HG02981 (cell line): Measurements from ENCODE around the gene CCDC148.
"Not testable (repeated sequence)": the region's sequence is repeated elsewhere in the genome, so short reads cannot be mapped to it uniquely, and the experiment has no call there.

Experiments
- ATAC-seq: cut with Tn5 transposase; IDR thresholded peaks from one replicate; pipeline ENCODE4 v1.9.1; 2021; ENCODE audit warnings: mild to moderate bottlenecking, moderate library complexity; ENCODE audit not compliant: unreplicated experiment

The CCDC148 gene

DNA sequence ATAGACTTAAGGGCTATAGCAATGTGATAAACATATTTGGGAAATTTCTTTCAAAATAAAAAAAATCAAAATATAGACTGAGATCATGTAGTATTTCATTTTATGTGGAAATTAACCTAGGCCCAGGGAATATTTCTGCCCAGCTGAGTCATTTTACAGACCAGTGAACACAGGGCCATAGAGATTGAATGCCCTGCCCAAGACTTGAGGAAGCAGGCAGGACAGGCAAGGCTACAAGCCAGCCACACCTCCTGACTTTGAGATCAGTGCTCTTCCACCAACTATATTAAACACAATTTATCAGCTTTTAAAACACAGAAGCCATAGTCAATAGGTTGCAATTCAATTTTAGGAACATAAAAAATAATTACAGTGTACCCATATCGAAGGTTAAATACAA, 12.9 kb downstream of the CCDC148 start:
- ATAC-seq = no peak

DNA sequence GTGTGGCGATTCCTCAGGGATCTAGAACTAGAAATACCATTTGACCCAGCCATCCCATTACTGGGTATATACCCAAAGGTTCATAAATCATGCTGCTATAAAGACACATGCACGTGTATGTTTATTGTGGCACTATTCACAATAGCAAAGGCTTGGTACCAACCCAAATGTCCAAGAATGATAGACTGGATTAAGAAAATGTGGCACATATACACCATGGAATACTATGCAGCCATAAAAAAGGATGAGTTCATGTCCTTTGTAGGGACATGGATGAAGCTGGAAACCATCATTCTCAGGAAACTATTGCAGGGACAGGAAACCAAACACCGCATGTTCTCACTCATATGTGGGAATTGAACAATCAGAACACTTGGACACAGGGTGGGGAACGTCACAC, 17.5 kb downstream of the CCDC148 start:
- ATAC-seq = not testable (repeated sequence)

DNA sequence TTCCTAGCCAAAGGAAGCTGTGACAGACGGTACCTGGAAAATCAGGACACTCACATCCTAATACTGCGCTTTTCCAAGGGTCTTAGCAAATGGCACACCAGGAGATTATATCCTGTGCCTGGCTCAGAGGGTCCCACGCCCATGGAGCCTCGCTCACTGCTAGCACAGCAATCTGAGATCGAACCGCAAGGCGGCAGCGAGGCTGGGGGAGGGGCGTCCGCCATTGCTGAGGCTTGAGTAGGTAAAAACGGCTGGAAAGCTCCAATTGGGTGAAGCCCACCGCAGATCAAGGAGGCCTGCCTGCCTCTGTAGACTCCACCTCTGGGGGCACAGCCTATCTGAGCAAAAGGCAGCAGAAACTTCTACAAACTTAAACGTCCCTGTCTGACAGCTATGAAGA, 22.8 kb downstream of the CCDC148 start:
- ATAC-seq = not testable (repeated sequence)

DNA sequence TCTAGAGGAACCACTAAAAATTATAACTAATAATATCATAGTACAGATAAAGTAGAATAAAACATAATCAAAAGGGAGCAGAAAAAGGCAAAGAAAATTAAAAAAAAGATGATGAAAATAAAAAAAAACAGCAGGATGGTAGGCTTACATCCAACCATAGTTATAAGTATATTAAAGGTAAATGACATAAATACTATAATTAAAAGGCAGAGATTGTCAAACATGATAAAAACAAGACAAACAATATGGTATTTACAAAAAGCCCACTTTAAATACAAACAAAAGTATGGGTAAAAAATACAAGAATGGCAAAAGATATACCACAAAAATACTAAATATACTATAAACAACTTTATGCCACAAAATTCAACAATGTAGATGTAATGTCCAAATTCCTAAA, 24.4 kb downstream of the CCDC148 start:
- no peak for ATAC-seq

DNA sequence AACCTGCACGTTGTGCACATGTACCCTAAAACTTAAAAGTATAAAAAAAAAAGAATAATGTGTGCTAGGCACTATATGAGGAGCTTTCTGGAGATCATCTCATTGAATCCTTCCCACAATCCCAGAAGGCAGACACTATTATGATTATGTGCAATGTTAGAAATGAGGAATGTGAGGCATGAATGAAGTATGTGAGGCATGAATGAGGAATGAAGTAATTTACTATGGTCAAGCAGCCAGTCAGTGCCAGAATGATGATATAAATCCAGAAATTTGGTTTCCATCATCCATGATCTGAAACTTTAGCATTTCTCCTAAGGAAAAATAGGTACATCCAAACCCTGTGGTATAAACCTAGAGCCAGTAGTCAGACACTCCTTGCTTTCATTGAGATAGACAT, 42.0 kb downstream of the CCDC148 start:
- no peak for ATAC-seq

DNA sequence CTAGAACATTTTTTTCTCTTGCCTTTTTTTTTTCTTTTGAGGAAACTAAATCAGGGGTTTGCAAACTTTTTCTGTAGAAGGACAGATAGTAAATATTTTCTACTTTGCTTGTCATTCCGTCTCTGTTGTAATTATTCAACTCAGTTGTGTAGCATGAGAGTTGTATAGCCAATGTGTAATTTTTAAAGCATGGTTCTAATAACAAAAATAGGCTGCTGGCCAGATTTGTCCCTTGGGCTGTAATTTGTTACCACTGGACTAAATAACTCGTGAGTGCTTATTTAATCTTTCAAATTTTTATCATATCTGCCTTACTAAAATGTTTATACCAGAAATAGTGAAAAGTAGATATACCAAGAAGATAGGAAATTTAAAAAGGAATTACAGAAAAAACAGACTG, 43.0 kb downstream of the CCDC148 start:
- ATAC-seq = no peak

DNA sequence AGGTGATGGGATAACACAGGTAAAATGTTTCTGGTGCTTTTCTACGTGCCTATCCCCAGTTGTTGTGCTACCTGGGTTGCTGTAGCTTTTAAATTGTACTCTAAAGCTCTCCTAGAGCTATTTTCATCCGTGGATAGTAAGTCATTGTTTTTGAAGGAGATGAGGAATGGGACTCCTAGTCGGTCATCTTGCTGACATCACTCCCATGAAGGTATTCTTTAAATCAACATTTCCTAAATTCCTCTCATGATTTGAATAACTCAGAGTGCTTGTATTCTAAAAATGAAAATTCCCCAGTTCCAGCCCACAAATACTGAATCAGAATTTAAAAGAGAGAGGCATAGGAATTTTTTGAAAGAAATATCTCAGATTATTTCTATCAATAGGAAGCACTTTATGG, 44.3 kb downstream of the CCDC148 start:
- no peak for ATAC-seq

DNA sequence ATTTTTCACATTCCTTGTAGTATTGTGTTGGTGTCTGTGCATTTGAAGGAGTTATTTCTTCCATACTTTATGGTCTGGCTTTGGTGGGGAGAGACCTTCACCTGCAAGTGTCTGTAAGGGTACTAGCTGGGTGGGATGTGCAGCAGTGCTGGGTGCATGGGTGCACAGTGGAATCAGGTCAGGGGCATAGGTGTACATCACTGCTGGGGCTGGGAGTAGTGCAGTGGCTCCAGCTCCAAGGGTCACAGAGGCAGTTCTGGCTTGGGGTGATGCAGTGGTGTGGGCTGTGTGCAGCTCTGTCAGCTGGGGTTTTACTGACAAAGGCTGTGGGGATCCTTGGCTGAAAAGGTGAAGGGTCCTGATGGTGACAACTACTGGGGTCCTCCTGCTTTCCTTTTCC, 44.8 kb downstream of the CCDC148 start:
- ATAC-seq = no peak

DNA sequence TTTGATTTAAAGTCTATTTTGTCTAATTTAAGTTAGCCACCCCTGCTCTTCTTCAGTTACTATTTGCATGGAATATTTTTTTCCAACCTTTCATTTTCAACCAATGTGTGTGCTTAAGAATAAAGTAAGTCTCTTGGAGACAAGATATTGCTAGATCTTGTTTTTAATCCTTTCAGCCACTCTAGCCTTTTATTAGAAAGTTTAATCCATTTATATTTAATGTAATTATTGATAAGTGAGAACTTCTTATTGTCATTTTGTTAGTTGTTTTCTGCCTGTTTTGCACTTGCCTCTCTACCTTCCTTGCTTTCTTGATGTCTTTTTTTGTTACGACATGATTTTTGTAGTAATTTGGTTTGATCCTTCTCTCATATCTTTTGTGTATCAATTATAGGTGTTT, 46.4 kb downstream of the CCDC148 start:
- ATAC-seq = no peak

DNA sequence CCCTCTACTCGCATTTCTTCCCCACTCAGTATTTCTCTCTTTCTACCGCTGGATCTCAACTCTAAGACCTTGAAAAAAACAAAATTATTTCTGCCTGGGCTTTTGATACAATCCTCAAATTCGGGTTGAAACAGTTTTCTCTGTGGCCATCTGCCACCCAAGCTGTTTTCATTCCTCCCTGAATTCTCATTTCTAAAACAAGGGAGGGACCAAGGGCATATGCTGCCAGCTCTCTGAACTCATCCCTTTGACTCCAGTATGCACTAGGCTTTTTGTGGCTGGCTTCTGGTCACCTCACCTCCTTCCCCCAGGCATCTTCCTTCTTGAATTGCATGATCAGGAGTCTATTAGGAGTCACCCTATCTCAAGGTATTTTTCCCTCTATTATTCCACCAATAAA, 49.5 kb downstream of the CCDC148 start:
- ATAC-seq = no peak

DNA sequence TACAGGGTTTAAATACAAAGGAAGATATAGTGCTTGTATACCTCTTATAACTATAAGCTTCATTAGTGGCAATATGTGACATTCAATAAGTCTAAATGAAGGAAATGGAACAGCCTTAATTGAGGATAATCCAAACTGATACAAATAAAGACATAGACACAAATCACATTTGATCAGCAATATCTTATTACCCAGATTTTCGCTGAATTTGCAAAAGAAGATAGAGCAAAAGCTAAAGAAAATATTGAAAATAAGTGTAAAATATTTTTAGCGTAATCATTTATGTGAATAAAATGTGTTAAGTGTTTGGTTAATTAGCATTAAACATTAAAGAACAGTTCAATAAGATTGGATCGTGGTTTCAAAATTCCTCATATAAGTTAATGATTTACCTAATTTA, 51.2 kb downstream of the CCDC148 start:
- ATAC-seq = no peak

DNA sequence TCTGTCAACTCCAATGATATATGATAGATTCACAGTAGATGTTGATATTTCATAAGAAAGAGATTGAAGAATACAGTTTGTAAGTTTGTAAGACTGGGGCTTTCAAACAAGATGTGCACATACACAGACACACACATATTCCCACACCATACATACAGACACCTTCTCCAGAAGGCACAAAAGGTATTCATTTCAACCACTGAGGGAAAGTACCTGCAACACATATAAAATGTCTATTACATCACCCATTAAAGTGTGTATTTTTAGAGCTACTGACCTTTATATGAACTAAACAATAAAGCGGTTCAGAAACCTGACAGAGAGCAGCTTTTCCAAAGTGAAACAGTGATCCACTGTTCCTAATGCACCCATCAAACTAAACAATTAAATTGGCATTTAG, 53.3 kb downstream of the CCDC148 start:
- ATAC-seq = no peak

DNA sequence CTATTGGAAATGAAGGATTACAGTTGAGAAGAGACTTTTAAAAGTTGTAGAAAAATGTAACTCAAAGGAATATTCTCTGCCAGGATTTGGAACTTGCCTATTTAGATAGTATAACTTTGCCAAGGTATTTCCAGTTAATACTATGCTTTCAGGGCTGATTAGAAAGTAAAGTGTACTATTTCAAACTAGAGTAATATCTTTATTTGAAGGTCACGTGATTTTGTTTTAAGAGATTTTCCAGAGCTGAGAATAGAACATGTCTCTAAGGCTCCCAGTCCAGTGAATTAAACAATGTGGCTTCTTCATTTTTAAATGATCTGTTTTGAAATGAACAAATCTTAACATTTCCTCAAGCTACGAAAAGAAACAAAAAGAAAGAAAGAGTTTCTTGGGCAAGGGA, 53.9 kb downstream of the CCDC148 start:
- no peak for ATAC-seq

DNA sequence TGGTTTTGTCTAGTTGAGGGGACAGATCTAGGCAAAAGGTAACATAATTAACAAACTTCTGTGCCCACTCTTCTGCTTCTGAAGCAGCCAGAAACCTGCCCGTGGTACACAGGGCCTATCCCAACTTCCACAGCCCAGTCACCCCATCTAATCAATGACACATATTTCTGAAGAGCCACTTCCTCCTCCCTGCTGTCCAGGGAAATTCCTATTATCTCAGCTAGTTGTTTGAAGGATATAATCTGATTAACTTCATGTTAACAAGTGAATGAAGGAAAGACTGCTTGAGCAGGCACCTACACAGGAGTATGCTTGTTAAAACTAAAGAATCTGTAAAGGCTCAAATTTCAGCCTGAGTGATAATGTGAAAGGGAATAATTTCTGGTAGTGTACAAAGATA, 61.4 kb downstream of the CCDC148 start:
- no peak for ATAC-seq

DNA sequence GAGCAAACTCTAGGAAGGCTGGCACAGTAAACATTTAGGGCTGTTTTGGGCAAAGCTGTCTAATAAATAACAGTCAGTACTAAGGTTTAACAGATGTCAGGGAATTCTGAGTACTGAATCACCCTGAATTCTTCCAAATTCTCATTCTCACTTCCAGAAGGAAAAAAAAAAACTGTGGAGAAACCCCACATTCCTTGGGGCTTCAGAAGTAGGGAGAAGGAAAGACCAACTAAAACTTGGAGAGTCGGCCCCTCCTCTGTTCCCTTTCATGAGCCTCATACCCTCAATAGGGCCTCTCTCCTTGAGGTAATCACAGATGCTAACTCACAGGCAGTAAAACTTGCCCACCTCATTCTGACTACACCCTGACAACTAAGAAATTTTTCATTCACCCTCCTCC, 62.1 kb downstream of the CCDC148 start:
- no peak for ATAC-seq

DNA sequence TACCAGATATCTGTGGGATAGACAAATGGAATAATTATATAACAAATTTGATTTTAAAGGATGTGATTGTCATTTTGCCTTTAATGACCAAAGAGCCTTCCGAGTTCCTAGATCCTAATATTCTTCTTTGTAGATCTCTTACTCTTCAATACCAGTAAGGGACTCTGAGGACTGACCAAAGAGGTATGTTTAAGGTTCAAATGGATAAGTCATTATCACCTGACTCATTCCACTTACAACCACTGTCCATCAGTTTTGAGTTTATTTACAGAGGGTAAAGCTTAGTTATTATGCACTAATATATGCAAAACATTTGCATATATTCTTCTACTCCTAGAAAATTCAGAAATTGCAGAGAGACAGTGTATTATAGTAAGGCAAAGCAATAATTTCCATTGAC, 62.7 kb downstream of the CCDC148 start:
- ATAC-seq = no peak

DNA sequence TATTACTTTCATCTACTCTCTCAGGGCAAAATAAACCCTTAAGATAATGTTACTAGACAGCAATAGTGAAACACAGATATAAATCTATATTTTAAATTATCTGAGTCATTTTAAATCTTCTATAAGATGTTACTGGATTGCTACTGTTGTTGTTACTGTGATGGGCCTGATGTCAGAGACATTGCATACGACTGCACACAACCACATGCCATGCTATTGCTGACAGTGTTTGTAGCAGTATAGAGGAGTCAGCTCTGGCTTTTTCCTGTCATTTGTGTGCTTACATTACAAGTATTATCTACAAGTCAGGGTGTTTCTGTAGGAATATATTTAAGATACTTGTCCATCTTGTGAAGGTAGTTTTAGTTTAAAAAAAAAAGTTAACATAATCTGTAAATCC, 63.9 kb downstream of the CCDC148 start:
- no peak for ATAC-seq

DNA sequence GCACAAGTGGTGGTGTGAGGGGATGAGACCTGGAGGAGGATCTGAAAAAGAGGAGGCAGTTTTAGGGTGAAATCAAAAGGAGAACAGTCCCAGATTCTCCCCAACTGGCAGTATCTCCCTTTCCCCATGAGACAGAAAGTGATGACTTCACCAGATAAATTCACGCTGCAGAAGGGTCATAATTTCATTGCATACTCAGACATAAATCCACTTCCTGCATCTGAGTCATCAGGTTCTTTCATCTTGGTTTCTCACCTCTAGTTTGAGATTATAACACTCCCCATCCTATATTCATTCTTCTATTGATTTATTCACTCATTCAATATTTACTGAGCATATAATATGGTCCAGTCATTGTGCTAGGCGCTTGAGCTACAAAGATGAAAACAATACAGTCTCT, 64.7 kb downstream of the CCDC148 start:
- ATAC-seq = no peak

DNA sequence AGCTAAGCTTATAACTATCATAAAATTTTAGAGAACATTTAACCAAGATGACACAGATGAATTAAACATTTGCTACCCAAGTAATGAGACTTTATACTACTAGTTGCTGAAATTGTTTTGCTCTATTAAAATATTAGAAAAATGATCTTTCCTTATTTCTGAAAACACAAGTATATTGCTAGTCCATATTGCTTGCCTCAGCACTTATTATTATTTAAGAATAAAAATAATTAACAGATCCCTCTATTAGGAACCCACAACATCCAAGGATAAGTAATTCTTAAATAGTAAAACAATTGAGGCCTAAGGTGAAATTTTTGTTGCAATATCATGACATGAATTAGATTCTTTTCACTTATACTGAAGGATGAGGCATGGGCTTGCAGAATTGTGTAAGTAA, 65.2 kb downstream of the CCDC148 start:
- ATAC-seq = no peak

DNA sequence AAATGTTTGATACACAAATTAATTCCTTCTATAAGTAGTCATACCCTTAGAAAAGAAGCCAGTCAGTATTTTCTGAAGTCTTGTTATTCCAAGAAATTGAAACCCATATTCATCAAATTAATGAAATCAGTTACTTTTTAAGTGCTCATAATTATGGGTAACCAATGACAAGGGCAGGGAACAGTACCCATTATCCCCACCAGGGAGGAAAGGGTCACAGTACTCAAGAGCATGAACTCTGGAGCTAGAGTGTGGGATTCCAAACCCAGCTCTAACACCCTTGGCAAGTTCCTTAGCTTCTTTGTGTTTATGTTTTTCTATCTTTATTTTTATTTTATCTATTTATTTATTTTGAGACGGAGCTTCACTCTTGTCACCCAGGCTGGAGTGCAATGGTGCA, 68.4 kb downstream of the CCDC148 start:
- no peak for ATAC-seq

DNA sequence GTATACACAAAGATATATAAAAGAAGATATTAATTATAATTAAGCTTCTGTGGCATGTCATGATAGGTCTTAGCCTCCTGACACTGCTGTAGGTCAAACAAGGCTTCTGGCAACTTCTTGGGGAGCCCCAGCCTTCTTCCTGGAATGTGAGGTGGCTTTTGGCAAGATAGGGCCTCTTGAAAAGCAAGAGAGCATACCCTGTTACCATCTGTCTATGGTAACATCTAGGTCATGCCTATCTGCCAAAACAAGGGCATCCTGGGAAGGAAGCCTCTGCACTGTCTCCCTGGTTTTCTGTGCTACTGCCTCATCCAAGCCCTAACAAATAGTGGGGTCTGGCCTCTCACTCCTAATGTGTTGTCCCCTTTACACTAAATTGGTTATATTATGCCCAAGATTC, 70.9 kb downstream of the CCDC148 start:
- no peak for ATAC-seq

DNA sequence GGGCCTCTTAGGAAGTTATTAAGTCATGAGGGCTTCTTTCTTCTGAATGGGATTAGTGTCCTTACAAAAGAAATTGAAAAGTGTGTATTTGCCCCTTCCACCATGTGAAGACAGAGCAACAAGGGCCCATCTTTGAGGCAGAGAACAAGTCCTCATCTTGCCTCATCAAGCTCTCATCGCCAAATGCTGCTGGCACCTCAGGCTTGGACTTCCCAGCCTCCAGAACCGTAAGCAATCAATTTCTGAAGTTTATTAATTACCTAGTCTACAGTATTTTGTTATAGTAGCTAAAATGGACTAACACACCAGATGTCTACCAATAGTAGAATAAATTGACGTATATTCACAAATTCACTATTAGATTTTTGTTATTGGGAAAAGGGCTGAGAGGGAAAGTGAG, 74.6 kb downstream of the CCDC148 start:
- ATAC-seq = no peak

DNA sequence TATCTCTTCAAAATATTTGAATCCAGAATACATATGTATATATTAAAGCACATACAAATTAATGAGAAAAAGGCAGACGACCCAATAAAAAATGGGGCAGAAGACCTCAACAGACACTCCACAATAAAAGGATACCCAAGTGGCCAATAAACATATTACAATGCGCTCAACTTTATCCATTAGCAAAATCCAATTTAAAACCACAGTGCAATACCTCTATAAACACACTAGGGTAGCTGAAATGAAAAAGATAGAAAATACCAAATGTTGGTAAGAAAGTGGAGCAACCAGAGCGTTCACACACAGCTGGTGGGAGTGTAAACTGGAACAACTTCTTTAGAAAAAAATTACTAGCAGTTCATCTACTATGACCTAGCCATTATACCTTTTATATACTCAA, 75.3 kb downstream of the CCDC148 start:
- no peak for ATAC-seq

DNA sequence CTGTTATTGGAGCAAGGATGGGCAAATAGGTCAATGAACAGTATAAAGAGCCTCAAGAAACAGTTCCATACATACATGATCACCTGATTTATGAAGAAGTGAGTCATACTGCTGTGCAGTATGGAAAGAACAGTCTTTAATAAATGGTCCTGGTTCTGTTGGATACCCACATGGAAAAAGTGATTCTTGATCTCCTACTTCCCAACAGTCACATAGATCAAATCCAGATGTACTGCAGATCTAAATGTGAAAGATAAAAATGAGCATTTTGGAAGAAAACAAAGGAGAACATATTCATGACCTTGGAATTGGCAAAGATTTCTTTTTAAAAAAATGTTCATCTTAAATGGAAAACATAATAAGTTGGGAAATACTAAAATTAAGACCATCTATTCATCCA, 75.8 kb downstream of the CCDC148 start:
- no peak for ATAC-seq
